Measurements from ENCODE around the gene AGO1.
"Not testable (repeated sequence)": the region's sequence is repeated elsewhere in the genome, so short reads cannot be mapped to it uniquely, and the experiment has no call there.

AGO1 gene

GRCh38 chr1:35873243-35873750 is 9.7 kb upstream of the AGO1 start:
- Histone ChIP-seq H3K9me3 (ENCODE audit: insufficient read depth, low read depth, low read length) (no peaks in the 10 kb centered on the region), H3K4me1 (ENCODE audit: insufficient read depth, low read length, poor library complexity, severe bottlenecking) (no peaks in the 10 kb centered on the region), H3K4me2 (ENCODE audit: low read depth, low read length, poor library complexity, severe bottlenecking) (no peak overlapping the region), H3F3A (ENCODE audit: low read depth) (no peaks in the 10 kb centered on the region), H2AFZ (ENCODE audit: low read length) (no peak overlapping the region), H3K9me2 (replicated peaks; ENCODE audit: low read depth, low read length) (no peaks in the 10 kb centered on the region), H3K79me2 (ENCODE audit: insufficient read depth, low read length) (no peaks in the 10 kb centered on the region), H4K20me1 (ENCODE audit: insufficient read depth, low read length, poor library complexity, severe bottlenecking) (no peaks in the 10 kb centered on the region), H3K27me3 (ENCODE audit: insufficient read depth, low read length, poor library complexity, severe bottlenecking) (no peaks in the 10 kb centered on the region), H3K36me3 (ENCODE audit: insufficient read depth, low read length) (no peaks in the 10 kb centered on the region), H3K4me3 (ENCODE audit: low read length, poor library complexity, severe bottlenecking) (no peak overlapping the region), H3K9ac (ENCODE audit: low read depth, low read length, poor library complexity, severe bottlenecking) (no peak overlapping the region)
- TF ChIP-seq EZH2phosphoT487 (IDR thresholded peaks at IDR 0.05; ENCODE audit: borderline replicate concordance) (no peak), CTCF (conservative IDR thresholded peaks at IDR 0.05; ENCODE audit: low read length) (no peak)

GRCh38 chr1:35874115-35874514 is 8.9 kb upstream of the AGO1 start:
- not testable (repeated sequence) for H4K20me1 ChIP-seq (ENCODE audit: insufficient read depth, low read length, poor library complexity, severe bottlenecking); H3K9me2 ChIP-seq (replicated peaks; ENCODE audit: low read depth, low read length); H3K4me1 ChIP-seq (ENCODE audit: insufficient read depth, low read length, poor library complexity, severe bottlenecking); H3K9me3 ChIP-seq (ENCODE audit: insufficient read depth, low read depth, low read length); H3K79me2 ChIP-seq (ENCODE audit: insufficient read depth, low read length); H3K4me3 ChIP-seq (ENCODE audit: low read length, poor library complexity, severe bottlenecking); H2AFZ ChIP-seq (ENCODE audit: low read length); H3K36me3 ChIP-seq (ENCODE audit: insufficient read depth, low read length); H3K4me2 ChIP-seq (ENCODE audit: low read depth, low read length, poor library complexity, severe bottlenecking); H3F3A ChIP-seq (ENCODE audit: low read depth); H3K9ac ChIP-seq (ENCODE audit: low read depth, low read length, poor library complexity, severe bottlenecking); H3K27me3 ChIP-seq (ENCODE audit: insufficient read depth, low read length, poor library complexity, severe bottlenecking)

- no peak overlapping the region for H3K4me3 ChIP-seq (ENCODE audit: low read length, poor library complexity, severe bottlenecking)
- H3K79me2 ChIP-seq (ENCODE audit: insufficient read depth, low read length) = no peaks in the 10 kb centered on the region
- no peak overlapping the region for H2AFZ ChIP-seq (ENCODE audit: low read length)
- H4K20me1 ChIP-seq (ENCODE audit: insufficient read depth, low read length, poor library complexity, severe bottlenecking) = no peaks in the 10 kb centered on the region
- H3K9me2 ChIP-seq (replicated peaks; ENCODE audit: low read depth, low read length) = no peaks in the 10 kb centered on the region
- no peaks in the 10 kb centered on the region for H3K36me3 ChIP-seq (ENCODE audit: insufficient read depth, low read length)
- H3K27me3 ChIP-seq (ENCODE audit: insufficient read depth, low read length, poor library complexity, severe bottlenecking) = no peaks in the 10 kb centered on the region
- no peak overlapping the region for H3K4me2 ChIP-seq (ENCODE audit: low read depth, low read length, poor library complexity, severe bottlenecking)
- no peaks in the 10 kb centered on the region for H3K9me3 ChIP-seq (ENCODE audit: insufficient read depth, low read depth, low read length)
- TF ChIP-seq EZH2phosphoT487 (IDR thresholded peaks at IDR 0.05; ENCODE audit: borderline replicate concordance) (no peak), CTCF (conservative IDR thresholded peaks at IDR 0.05; ENCODE audit: low read length) (no peak)
- no peak overlapping the region for H3K9ac ChIP-seq (ENCODE audit: low read depth, low read length, poor library complexity, severe bottlenecking)
- no peaks in the 10 kb centered on the region for H3F3A ChIP-seq (ENCODE audit: low read depth)
- no peaks in the 10 kb centered on the region for H3K4me1 ChIP-seq (ENCODE audit: insufficient read depth, low read length, poor library complexity, severe bottlenecking)
These were observed 6.0 kb upstream of the AGO1 start for GRCh38 chr1:35876988-35877387.

GRCh38 chr1:35881850-35882273 is 1.1 kb upstream of the AGO1 start:
- H3K9me2 ChIP-seq (replicated peaks; ENCODE audit: low read depth, low read length) = no peaks in the 10 kb centered on the region
- TF ChIP-seq EZH2phosphoT487 (IDR thresholded peaks at IDR 0.05; ENCODE audit: borderline replicate concordance) (no peak), CTCF (conservative IDR thresholded peaks at IDR 0.05; ENCODE audit: low read length) (no peak)
- H3K4me3 ChIP-seq (ENCODE audit: low read length, poor library complexity, severe bottlenecking) = no peak overlapping the region
- H3K4me2 ChIP-seq (ENCODE audit: low read depth, low read length, poor library complexity, severe bottlenecking) = no peak overlapping the region
- H3K4me1 ChIP-seq (ENCODE audit: insufficient read depth, low read length, poor library complexity, severe bottlenecking) = peaks cover 26% of the 10 kb centered on the region
- peaks cover 37% of the 10 kb centered on the region for H3K79me2 ChIP-seq (ENCODE audit: insufficient read depth, low read length)
- H3K9me3 ChIP-seq (ENCODE audit: insufficient read depth, low read depth, low read length) = no peaks in the 10 kb centered on the region
- no peaks in the 10 kb centered on the region for H3K27me3 ChIP-seq (ENCODE audit: insufficient read depth, low read length, poor library complexity, severe bottlenecking)
- no peak overlapping the region for H2AFZ ChIP-seq (ENCODE audit: low read length)
- H3K36me3 ChIP-seq (ENCODE audit: insufficient read depth, low read length) = no peaks in the 10 kb centered on the region
- no peak overlapping the region for H3K9ac ChIP-seq (ENCODE audit: low read depth, low read length, poor library complexity, severe bottlenecking)
- H3F3A ChIP-seq (ENCODE audit: low read depth) = no peaks in the 10 kb centered on the region
- peaks cover 22% of the 10 kb centered on the region for H4K20me1 ChIP-seq (ENCODE audit: insufficient read depth, low read length, poor library complexity, severe bottlenecking)

Data from Loucy (cell line).